ENCODE measurements around the gene SYCP2L.

DNA sequence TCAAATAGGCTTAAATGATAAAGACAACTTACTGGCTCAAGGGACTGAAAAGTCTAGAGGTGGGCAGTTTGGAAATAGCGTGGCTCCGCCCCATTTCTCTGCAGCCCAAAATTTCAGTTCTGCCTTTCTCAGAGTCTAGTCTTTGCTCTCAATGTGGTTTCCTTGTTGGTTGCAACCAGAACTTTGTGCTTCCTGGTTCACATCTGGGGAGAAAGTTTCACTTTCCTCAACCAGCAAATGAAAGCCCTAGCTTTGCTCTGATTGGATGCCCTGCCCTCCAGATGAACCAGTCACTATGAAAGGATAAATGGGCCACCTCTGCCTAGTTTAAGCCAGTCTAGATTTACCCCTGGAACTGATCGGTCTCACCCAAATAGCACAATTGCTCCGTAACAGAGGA is 14.9 kb downstream of the SYCP2L start:
- no peak for TF ChIP-seq EZH2 (IDR thresholded peaks at IDR 0.05)
- TF ChIP-seq POLR2AphosphoS5 (IDR thresholded peaks at IDR 0.05; ENCODE audit: borderline replicate concordance, low read depth, low read length) = no peak

All from SK-N-MC (cell line).